GM12873 (cell line): ENCODE measurements around the gene APCDD1.
A peak's percentile ranks its signal among the peaks of the same experiment; 100 is the strongest.

Experiments
- CTCF ChIP-seq: IDR thresholded peaks from 2 replicates; pipeline ENCODE4 v1.5.1; 2012; ENCODE audit warnings: low read depth, mild to moderate bottlenecking, moderate library complexity, low read length, control low read depth; ENCODE audit not compliant: insufficient read depth; ENCODE audit errors: missing control alignments

The APCDD1 gene

GRCh38 chr18:10490401-10491165 is 36.1 kb downstream of the APCDD1 start:
- peak; percentile 72 for TF ChIP-seq CTCF

DNA sequence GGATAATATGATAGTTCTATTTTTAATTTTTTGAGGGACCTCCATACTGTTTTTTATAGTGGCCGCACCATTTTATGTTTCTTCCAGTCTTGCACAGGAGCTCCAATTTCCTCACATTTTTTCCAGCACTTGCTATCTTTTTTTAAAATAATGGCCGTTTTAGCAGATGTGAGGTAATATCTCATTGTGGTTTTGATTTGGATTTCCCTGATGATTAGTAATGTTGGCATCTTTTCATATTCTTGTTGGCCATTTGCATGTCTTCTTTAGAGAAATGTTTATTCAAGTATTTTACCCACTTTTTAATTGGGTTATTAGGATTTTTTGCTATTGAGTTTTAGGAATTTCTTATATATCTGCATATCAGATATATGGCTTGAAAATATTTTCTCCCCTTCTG is 41.5 kb downstream of the APCDD1 start:
- TF ChIP-seq CTCF, result no peak

DNA sequence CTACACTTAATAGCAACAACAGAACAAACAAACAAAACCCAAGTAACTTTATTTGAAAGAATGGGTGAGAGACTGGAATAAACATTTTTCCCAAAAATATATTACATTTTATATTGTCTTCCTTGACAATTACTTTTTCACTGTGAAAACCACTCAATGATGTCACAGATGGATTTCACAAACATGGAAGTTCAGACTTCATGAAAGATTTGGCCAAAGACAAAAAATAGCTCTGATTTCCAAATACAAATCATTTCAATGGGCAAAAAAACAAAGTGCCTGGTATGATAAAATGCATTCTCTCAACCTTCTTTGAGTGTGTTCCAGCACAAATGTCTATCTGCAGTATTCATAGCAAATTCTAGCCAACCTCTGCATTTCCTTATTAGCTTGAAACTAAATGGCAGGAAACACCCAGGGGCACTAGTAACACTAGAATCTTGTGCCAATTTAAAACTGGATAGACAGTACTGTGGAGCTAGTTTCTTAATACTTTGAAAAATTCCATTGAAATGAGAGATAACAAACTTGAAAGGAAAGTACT is 42.8 kb downstream of the APCDD1 start:
- no peak for TF ChIP-seq CTCF

DNA sequence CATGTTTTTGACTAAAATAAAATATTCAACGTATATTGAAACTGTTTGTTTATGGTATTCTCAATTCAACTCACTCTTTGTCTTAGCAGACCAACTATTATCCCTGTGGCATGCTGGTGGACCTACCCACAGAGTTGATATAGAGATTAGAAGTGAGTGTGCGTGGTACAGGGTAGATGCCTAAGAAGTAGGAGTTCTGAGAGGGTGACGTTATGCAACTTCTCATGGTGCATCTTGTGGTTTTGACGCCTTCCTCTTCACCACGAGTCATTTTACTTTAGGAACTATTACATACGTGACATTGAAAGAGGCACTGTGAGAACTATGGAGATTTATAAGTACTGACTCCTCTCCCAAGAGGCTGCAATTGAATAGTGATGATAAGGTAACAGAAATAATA is 44.8 kb downstream of the APCDD1 start:
- no peak for TF ChIP-seq CTCF

- no peak for TF ChIP-seq CTCF
These were observed 45.6 kb downstream of the APCDD1 start for GRCh38 chr18:10500038-10500437.

GRCh38 chr18:10504723-10505122 is 50.3 kb downstream of the APCDD1 start:
- no peak for TF ChIP-seq CTCF

DNA sequence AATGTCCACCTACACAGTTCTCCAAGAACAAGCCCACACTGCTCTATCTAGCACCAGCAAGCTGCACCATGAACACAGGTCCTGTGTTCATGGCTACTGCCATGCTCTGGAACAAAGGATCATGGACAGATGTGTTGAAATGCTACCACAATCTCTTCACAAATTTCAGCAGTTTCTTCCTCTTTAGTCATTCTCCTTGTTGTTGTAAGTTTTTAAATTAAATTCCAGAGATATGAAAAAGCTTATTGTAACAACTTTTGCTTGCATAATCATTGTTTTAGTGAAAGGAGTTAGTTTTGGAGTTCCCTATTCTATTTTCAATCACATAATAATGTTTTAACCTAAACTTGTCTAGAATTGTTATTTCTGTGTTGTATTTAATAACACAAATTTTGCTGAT is 54.2 kb downstream of the APCDD1 start:
- TF ChIP-seq CTCF, result no peak
